HG03196 (cell line): ENCODE measurements around the gene ADAM33.

Source experiments
- ATAC-seq: cut with Tn5 transposase; IDR thresholded peaks from one replicate; pipeline ENCODE4 v1.9.1; 2021; ENCODE audit not compliant: unreplicated experiment

ADAM33 gene

DNA sequence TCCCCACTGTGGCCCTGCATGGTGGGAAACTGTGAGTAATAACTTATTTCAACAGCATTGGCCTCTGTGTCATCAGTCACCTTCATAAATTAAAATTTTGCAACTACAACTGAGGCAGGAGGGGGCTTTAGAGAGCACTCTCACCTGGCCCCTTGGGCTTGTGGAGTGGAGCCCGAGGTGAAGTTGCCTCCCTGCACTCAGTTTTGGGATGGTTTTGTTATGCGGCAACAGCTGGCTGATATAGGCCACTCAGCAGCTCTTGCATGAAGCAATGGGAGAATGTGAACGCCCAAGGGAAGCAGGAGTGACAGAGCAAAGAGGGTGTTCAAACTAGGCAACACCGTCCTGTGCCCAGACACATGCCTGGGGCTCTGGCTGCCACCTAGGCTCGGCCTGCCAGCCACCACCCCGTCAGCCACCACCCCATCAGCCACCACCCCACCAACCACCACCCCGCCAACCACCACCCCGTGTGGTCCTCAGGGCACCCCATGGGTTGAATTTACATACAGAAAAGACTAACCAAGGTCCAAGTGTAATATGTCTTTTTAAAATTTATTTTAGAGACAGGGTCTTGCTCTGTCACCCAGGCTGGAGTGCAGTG lies 14.3 kb downstream of the ADAM33 start:
- ATAC-seq, result no peak

DNA sequence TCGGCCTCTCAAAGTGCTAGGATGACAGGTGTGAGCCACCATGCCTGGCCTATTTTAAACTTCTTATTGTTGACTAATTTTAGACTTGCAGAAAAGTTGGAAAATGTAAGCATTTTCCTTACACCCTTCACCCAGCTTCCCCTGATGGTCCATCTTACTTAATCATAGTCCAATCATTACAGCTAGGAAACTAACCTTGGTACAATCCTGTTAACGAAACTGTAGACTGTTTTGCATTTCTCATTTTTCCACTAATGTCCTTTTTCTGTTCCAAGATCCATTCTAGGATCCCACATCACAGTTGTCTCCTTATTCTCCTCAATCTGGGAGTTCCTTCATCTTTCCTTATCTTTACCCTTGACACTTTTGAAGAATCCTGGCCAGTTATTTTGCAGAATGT lies 18.0 kb downstream of the ADAM33 start:
- no peak for ATAC-seq

DNA sequence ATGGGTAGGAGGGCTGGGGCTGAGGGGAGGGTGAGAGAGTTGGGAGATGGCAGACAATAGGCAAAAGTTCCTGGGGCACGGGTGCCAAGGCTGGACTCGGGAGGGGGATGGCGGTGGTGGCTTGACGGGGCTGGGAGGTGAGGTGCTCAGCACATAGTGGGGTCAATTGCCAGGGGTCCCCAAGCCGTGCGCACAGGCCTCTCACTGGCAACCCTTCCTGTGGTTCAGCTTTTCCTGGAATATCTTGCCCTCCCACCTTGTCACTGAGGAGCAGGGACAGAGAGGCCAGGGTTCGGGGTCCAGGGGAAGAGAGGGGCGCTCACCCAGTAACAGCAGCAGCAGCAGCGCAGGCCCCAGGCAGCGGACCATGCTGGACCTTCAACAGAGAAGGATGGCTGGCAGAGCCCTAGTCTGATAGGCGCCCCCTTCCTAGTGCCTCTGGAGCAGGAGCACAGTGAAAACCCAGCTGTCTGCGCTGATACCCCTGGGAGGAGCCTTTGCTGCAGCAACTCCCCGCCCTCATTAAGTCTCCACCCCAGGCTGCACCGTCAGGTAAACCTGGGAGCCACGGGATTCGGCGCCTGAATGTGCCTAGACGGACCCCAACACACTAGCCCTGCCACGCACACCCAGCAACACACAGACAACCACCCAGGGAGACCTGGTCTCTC lies 18.6 kb downstream of the ADAM33 start, which contains the start of gene GFRA4:
Gene GFRA4 (minus strand): TSS at position 369 of the 671 bp plus-strand sequence. CDS start 0 bp downstream, at position 369.
- no peak for ATAC-seq

DNA sequence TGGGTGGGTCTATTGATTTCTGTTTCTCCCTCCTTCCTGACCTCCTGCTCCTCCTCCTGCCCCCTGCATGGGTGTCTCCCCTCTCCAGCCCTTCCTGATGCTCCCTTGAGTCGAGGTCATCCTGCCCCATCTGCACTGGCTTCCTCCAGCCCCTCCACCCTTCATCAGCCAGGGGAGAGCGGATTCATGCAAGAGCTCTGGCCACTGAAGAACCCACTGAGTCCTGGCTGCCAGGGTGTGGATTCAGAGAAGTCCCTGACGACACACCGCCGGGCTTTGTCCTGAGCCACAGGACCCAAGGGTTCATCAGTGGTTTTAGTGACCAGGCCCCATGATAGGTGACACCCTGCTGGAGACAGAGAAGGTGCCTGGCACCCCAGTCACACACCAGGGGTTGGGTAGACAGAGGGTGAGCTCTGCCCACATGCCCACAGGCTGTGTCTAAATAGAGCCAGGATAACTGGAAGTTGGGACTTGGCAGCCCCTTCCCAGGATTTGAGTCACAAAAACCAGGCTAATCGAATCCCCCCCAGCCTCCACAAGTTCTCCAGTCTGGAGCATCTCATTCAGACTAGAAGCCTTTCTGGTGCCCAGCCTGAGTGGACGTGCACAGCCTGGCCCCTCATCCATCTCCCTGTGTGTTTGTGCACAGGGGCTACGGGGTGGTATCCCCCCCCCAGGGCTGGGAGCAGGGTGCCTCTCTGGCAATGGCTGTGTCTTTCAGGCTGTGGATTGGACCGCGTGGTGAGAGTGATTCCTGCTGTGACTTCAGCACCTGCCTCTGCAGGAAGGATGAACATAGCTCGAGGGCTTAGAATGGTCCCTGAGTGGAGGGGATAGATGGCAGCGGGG lies 19.8 kb downstream of the ADAM33 start:
- ATAC-seq, result no peak

DNA sequence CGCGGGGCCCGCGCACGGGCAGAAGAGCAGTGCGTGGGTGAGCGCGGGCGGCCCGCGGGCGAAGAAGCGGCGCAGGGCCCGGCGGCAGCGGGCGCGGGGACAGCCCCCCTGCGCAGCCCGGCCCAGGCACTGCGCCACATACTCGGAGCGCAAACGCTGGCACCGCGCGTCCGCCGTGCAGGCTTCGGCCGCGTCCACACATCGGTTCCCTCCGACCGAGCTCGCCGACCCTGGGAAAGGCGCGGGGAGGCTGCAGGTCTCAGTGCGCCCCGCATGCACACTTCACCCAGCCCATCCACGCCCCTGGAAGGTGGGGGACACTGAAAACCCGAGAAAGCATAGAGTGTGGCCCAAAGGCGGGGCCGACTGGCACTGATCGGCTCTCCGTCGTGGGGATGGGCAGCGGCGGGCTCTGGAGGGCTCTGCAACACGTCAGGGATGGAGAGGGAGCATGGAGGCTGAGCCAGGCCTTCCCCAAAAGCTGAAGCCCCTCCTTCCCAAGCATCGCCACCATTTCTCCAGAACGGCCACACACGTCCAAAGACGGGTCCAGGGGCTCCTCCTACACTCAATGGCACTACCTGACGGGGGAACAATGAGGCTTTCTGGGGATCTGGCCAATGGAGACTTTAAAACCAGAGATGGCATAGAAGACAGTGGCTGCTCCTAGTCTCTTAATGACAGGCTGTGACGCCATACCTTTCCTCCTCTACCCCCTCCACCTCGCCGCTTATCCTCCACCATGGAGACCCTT lies 20.6 kb downstream of the ADAM33 start:
- ATAC-seq, result no peak

DNA sequence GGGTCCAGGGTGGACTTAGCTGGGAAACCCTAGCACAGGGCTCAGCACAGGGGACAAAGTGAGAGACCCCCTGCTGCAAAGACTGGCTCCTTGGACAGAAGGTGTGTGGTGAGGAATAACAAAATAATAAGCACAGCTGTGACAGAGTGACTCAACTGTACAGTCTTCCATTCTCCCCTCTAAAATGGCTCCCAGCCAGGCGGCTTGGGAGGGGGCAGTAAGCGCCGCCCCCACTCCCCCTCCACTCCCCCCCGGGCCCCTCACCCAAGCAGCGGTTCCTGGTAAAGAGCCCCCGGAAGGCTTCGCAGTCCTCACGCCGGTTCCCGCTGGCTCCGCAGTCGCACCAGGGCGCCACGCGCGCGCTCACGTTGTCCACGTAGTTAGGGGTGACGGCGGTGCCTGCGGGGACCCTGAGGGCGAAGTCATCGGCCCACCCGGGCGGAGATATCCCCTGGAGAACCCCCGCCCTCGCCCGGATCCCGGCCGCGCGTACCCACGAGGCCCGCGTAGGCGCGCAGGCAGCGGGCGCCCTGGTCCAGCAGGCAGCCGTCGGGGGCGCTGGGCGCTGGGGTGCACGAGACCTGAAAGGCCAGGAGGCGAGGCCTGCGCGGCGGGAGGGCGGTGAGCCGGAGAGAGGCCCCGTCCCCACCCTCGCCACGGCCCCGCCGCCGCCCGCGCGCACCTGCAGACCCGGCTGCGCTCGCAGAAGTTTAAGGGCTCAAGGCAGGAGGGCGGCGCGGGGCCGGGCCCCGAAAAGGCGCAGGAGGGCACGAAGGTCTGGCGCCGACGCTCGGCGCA lies 21.3 kb downstream of the ADAM33 start:
- ATAC-seq, result no peak

DNA sequence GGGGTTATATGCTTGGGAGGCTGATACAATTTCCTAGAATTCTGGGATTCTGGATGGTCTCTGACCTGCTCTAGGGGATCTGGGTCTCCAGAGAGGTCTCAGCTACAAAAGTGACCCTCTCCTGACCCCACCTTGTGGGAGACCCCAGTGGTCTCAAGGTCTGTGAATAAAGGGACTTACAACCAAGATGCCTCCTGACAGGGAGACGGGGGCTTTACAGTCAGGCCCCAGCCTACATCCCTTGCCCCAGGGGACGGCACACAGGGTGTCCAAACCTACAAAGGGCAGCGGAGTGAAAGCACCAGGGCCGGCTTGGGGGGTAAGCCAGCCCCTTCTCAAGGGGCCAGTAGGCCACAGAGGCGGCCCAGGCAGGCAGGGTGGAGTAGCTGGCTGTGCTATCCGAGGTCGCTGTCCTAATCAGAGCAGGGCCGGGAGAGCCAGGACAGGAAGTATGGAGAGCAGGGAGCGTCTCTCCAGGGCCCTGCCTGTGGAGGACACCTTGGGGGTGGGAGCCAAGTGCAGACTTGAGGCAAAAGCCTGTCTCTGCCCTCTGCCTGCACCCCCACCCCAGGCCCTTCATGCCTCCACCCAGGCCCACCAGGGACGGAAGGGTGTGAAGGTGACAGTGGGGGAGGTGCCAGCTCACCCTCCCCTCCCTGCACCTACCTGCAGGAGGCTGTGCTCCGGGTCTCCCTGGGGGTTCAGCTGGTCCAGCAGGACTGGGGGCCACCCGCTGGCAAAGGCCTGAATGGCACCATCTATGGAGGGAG lies 22.1 kb downstream of the ADAM33 start:
- ATAC-seq, result no peak

DNA sequence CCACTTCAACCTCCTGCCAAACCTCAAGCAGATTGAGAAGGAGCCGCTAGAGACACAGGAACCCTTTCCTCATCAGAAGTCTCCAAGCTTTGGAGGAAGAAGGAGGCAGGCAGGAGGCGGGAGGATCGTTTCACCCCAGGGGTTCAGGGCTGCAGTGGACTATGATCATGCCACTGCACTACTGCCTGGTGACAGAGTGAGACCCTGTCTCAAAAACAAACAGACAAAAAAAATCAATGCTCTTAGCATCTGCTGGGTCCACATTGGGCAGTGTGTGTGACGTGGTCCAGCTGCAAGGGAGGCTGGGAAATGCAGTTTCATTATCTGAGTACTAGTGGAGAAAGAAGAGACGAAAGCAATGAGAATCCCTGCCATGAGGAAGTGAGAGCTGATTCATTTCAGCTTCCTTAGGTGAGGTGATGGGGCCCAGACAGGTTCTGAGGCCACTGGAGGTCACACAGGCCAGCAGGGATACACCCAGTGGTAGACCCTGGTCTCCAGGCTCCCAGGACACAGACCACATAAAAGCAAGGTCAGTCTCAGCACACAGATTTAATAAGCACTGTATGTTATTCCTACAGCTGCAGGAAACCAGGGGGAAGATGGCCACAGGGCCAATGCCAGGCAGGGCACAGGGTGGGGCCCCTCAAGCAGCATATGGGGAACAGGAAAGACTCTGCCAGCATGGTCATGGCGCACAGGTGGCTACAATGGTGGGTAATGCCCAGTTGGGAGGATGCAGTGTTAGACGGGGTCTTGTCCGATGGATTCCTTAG lies 22.9 kb downstream of the ADAM33 start:
- ATAC-seq, result peak; percentile 81

DNA sequence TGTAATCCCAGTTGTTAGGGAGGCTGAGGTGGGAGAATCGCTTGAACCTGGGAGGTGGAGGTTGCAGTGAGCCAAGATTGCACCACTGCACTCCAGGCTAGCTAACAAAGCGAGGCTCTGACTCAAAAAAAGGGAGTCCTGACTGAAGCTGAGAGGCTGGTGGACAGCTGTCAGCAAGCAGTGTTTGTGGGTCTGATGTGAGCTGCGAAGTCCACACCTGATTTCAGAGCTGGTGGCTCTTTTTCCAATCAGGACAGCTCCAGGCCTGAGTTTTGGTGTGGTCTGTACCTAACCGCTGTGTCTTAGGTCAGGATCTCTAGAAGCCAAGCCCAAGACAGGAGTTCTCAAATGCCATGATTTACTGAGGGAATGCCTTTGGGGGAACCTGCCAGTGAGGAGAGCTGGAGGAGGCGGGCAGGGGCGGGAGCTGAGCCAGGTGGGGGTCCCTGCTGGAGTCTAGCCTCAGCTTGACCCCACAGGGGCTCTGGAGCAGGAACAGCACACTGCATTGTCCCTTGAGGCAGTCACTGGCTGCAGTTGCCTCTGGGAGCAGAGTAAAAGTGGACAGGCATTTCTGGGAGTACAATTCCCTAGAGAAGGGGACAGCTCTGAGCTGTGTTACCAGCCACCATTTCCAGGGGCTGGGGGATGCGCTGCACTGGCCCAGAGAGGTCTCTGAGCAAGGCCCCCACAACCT lies 23.6 kb downstream of the ADAM33 start:
- ATAC-seq, result no peak

DNA sequence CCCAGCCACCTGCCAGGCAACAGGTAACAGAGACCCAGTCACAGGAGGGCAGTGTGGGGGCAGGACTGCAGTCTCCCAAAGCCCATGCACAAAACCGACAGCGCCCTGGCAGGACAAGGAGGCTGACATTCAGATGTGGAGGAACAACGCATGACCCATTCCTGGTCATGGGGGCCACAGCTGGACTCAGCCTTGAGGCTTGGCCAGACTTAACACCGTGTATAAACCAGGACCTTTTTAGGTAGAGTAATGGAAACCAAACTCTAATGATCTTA lies 26.7 kb downstream of the ADAM33 start:
- ATAC-seq, result no peak

DNA sequence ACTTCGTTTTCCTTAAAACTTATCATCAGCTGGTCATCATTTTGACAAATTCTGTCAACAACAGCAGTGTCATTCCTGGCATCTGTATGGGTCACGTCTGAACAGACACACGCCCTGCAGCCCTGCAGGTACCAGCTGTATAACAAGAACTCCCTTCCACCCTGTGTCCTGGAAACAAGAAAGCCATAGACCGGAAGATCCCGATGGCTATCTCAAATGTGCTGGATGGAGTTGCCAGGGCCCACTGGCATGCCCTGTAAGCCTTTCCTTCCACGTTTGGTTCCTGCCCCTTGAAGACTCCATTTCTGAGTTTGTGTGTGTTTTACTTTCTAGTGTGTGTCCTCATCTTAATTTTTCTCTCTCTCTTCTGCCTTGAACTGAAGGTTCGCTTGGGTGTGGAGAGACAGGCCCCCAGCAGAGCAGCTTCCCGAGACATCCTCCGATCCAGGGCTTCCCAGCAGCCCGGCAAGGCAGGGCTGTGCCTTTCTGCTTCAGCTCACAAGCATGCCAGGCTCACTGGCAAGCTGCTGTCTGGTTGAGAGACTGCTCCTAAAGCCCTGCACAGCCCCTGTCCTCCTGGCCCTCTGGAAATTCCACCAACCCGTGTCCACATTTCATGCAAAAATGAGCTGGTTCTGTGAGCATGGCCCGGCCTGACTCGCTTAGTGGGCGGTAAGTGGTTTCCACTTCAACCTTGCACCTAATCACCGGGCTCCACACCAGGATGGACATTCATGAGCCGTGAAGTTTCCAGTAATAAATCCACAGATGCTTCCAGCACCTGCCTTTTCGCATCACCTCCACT lies 27.3 kb downstream of the ADAM33 start:
- no peak for ATAC-seq

DNA sequence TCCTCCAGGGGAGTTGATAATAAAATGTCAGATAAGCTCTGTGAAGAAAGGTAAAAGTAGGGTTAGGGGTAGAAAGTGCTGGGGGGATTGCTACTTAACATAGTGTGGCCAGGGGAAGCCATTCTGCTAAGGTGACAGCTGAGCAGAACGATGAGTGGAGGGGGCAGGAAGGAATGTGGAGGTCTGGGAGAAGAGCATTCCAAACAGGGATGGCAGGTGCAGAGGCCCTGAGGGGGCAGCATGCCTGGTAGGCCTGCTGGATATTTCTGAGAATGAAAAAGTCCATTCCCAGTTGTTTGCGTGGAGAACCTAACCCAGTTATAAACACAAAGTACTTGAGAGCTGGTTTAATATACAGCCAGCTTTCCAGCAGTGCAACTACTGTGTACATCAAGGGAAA lies 27.9 kb downstream of the ADAM33 start:
- ATAC-seq, result no peak

DNA sequence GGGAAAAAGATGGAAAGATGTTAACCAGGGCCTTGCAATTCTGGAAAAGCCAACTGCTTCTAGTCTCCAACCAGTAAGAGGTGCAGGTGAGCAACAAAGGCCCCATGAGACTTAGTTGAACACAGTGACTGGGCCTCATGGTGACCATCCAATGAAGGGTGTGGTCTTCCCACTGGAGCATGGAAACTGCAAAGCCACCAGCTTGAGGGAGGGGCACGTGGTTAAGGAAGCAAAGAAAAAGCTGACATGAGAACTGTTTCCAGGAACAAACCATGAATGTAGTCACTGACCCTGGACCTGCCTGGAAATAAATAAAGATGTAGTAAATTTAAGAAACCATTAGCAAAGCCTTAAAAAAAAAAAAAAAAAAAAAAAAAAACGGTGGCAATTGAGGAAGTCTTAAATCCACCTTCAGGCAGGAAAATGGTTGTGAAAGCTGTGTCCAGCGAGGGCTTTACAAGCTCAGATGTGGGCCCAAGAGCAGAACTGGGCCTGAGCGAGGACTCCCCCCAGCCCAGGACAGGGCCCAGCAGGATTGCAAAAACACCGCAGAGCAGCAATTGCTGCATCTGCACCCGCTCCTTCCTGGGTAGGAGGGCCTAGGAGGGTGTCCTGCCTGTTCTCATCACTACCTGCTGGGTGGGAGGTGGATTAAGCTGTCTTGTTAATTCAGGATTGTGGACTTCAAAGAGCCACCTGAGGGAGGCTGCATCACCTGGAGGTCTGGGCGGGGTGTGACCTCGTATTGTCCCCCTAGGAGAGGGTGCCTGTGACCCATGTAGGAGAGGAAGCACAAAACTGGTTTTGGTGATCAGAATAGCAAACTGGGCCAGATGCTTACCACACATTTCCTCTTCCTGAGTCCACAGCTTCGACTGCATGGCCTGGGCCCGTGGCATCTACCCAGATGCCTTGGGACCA lies 28.9 kb downstream of the ADAM33 start:
- no peak for ATAC-seq

DNA sequence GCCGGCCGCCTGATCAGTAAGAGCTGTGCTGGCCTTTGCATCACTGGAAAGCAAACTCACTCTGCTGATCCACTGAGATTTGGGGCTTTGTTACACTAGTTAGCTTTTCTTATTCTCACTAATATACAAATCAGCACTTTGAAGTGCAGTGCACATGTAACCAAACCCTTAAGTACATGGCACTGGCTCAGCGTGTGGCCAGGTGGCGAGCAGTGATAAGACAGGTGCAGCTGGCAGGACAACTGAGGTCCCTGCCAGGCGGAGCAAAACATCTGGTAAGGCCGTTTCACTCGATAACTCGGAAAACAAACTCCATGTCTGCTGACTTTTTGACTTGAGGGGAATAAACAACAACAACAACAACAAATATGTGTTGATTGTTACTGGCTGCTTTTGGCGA lies 29.6 kb downstream of the ADAM33 start:
- no peak for ATAC-seq

DNA sequence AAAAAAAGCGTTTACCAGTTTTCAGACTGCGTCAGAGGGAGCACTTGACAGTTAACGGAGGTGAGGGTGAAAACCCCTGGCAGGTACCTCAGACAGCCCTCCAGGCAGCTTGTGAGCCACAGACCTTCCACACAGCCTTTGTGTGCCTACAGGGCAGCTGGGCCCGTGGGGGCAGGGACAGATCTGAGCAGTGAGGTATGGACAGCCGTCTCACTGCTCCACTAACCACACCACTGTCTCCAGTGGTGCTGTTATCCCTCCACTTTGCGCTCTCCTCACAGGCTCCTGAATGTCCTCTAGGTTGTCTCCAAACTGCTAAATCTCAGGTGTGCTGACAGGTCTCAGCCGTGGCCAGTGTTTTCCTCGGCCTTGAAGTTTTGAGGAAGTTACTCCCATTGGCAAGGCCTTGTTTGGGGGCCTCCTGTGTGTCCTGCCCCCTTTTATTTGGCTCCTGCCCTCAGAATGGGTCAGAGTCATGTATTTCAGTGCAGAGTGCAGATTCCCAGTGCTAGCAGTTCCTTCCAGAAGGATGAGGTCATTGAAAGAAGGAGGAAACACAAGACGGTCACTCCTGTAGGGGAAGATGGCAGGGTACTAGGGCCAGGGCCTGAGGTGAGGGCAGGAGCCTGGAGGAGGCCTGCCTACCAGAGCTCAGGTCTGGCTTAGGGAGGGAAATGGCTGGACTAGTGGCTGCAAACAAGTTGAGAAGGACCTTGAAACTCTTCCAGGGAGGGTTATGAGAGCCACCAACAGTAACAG lies 30.4 kb downstream of the ADAM33 start:
- no peak for ATAC-seq

DNA sequence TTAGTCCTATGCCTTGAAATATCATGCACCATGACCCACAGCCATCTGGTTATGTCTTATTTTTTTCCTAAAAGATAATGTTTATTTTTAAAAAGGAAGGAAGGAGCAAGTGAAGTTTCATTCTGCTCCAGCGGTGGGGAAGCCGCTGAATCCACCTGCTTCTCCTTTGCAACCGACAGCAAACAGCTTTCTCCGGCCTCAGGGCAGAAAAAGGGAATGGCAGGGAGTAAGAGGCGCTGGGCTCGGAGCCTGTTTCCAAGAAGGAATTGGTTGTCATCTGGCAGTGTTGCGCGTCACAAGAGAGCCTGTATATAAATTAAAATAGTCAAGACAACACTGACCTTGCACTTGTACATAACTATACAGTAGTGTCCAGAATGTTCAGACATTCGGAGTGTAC lies 32.9 kb downstream of the ADAM33 start:
- no peak for ATAC-seq
